ENCODE data around the gene GLG1.
"Not testable (repeated sequence)": the region's sequence is repeated elsewhere in the genome, so short reads cannot be mapped to it uniquely, and the experiment has no call there.

The GLG1 gene

DNA sequence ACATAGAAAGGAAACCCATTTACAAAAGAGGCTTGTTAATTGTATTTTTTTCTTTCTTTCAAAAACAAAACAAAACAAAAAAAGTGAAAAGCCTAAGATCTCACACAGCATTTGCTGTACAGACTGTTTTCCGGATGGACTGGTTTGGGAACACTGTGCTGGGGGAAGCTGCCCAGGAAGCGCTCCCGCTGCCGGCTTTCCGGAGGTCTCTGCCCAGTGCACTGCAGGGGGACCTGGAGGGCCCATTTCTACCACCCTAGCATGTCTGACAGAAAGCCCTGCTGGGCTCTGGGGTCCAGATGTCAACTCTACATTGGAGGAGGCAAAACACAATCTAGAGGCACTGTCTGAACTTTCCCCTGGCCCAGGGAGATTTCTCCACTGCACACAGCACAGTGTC is 159.3 kb downstream of the GLG1 start:
- TF ChIP-seq, protein P1, sequence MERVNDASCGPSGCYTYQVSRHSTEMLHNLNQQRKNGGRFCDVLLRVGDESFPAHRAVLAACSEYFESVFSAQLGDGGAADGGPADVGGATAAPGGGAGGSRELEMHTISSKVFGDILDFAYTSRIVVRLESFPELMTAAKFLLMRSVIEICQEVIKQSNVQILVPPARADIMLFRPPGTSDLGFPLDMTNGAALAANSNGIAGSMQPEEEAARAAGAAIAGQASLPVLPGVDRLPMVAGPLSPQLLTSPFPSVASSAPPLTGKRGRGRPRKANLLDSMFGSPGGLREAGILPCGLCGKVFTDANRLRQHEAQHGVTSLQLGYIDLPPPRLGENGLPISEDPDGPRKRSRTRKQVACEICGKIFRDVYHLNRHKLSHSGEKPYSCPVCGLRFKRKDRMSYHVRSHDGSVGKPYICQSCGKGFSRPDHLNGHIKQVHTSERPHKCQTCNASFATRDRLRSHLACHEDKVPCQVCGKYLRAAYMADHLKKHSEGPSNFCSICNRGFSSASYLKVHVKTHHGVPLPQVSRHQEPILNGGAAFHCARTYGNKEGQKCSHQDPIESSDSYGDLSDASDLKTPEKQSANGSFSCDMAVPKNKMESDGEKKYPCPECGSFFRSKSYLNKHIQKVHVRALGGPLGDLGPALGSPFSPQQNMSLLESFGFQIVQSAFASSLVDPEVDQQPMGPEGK (CRISPR knock-in tag; IDR thresholded peaks at IDR 0.05; ENCODE audit: borderline replicate concordance), result no peak
- TF ChIP-seq TCF4 (CRISPR knock-in tag; IDR thresholded peaks at IDR 0.05; ENCODE audit: borderline replicate concordance) (no peak), GLIS3 (CRISPR knock-in tag; IDR thresholded peaks at IDR 0.05) (no peak), CSDC2 (CRISPR knock-in tag; IDR thresholded peaks at IDR 0.05) (no peak), OSR1 (CRISPR knock-in tag; IDR thresholded peaks at IDR 0.05) (no peak), ZFP30 (CRISPR knock-in tag; IDR thresholded peaks at IDR 0.05) (no peak), ISL1 (CRISPR knock-in tag; IDR thresholded peaks at IDR 0.05) (no peak), BACH2 (CRISPR knock-in tag; IDR thresholded peaks at IDR 0.05; ENCODE audit: borderline replicate concordance) (no peak), PPARA (CRISPR knock-in tag; IDR thresholded peaks at IDR 0.05; ENCODE audit: borderline replicate concordance) (no peak), TOX (CRISPR knock-in tag; IDR thresholded peaks at IDR 0.05; ENCODE audit: borderline replicate concordance) (no peak), ZNF565 (CRISPR knock-in tag; conservative IDR thresholded peaks at IDR 0.05; ENCODE audit: low read depth) (no peak), SNAI2 (CRISPR knock-in tag; IDR thresholded peaks at IDR 0.05) (no peak), ZNF8 (CRISPR knock-in tag; IDR thresholded peaks at IDR 0.05) (no peak), ESRRG (CRISPR knock-in tag; IDR thresholded peaks at IDR 0.05) (no peak), ZFP3 (CRISPR knock-in tag; IDR thresholded peaks at IDR 0.05) (no peak), ARNTL (CRISPR knock-in tag; IDR thresholded peaks at IDR 0.05; ENCODE audit: borderline replicate concordance, low read depth) (no peak)
- TF ChIP-seq, protein P2, sequence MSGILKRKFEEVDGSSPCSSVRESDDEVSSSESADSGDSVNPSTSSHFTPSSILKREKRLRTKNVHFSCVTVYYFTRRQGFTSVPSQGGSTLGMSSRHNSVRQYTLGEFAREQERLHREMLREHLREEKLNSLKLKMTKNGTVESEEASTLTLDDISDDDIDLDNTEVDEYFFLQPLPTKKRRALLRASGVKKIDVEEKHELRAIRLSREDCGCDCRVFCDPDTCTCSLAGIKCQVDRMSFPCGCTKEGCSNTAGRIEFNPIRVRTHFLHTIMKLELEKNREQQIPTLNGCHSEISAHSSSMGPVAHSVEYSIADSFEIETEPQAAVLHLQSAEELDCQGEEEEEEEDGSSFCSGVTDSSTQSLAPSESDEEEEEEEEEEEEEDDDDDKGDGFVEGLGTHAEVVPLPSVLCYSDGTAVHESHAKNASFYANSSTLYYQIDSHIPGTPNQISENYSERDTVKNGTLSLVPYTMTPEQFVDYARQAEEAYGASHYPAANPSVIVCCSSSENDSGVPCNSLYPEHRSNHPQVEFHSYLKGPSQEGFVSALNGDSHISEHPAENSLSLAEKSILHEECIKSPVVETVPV (CRISPR knock-in tag; IDR thresholded peaks at IDR 0.05), result no peak
- TF ChIP-seq, protein P3, sequence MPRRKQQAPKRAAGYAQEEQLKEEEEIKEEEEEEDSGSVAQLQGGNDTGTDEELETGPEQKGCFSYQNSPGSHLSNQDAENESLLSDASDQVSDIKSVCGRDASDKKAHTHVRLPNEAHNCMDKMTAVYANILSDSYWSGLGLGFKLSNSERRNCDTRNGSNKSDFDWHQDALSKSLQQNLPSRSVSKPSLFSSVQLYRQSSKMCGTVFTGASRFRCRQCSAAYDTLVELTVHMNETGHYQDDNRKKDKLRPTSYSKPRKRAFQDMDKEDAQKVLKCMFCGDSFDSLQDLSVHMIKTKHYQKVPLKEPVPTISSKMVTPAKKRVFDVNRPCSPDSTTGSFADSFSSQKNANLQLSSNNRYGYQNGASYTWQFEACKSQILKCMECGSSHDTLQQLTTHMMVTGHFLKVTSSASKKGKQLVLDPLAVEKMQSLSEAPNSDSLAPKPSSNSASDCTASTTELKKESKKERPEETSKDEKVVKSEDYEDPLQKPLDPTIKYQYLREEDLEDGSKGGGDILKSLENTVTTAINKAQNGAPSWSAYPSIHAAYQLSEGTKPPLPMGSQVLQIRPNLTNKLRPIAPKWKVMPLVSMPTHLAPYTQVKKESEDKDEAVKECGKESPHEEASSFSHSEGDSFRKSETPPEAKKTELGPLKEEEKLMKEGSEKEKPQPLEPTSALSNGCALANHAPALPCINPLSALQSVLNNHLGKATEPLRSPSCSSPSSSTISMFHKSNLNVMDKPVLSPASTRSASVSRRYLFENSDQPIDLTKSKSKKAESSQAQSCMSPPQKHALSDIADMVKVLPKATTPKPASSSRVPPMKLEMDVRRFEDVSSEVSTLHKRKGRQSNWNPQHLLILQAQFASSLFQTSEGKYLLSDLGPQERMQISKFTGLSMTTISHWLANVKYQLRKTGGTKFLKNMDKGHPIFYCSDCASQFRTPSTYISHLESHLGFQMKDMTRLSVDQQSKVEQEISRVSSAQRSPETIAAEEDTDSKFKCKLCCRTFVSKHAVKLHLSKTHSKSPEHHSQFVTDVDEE (CRISPR knock-in tag; IDR thresholded peaks at IDR 0.05), result no peak
- TF ChIP-seq, protein P4, sequence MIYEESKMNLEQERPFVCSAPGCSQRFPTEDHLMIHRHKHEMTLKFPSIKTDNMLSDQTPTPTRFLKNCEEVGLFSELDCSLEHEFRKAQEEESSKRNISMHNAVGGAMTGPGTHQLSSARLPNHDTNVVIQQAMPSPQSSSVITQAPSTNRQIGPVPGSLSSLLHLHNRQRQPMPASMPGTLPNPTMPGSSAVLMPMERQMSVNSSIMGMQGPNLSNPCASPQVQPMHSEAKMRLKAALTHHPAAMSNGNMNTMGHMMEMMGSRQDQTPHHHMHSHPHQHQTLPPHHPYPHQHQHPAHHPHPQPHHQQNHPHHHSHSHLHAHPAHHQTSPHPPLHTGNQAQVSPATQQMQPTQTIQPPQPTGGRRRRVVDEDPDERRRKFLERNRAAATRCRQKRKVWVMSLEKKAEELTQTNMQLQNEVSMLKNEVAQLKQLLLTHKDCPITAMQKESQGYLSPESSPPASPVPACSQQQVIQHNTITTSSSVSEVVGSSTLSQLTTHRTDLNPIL (CRISPR knock-in tag; IDR thresholded peaks at IDR 0.05; ENCODE audit: low read depth), result no peak
- no peak for ATAC-seq

DNA sequence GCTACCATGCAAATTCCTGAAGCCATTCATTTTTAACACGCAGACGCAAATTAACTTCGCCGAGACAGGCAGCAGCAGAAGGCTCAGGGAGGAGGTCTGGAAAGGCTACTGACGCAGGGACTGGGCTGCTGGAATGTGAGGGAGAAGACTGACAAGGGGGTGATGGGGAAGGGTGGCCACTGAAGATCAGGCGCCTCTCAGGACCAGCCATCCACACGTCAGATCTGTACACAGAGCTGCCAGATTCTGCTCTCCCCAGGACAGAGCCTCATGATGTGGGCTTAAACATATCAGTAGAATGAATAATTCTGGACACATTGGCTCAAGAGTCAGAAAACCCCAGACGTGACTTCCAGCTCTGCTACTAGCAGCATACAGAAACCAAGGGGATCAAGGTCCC is 160.0 kb downstream of the GLG1 start:
- ATAC-seq, result no peak

DNA sequence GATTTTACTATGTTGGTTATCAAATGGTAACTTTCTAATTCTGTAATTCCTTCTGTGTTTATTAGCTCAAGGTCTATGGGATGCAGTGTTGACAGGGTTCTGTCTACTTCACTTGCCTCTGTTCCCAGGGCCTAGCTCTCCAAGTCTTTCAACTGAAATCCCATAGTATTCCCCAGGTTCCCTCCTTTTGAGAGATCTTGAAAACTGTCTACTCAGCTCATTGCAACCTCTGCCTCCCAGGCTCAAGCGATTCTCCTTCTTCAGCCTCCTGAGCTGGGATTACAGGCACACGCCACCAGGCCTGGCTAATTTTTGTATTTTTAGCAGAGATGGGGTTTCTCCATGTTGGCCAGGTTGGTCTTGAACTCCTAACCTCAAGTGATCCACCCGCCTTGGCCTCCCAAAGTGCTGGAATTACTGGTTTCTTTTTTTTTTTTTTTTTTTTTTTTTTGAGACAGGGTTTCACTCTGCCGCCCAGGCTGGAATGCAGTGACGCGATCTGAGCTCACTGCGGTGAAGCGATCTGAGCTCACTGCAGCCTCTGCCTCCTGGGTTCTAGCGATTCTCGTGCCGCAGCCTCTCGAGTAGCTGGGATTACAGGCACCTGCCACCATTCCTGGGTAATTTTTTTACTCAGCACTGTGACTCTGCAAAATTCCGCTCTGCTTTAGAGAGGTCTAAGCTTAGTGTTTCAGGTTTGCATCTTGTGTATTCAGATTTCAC is 163.1 kb downstream of the GLG1 start:
- ATAC-seq, result not testable (repeated sequence)

More for the DNA sequence above, 160.0 kb downstream of the GLG1 start:
- no peak for TF ChIP-seq ZFP30 (CRISPR knock-in tag; IDR thresholded peaks at IDR 0.05)
- TF ChIP-seq RARB (CRISPR knock-in tag; IDR thresholded peaks at IDR 0.05), result no peak
- TF ChIP-seq, protein P4 (CRISPR knock-in tag; IDR thresholded peaks at IDR 0.05; ENCODE audit: low read depth), result no peak
- TF ChIP-seq, protein P2 (CRISPR knock-in tag; IDR thresholded peaks at IDR 0.05), result no peak
- no peak for TF ChIP-seq ARNTL (CRISPR knock-in tag; IDR thresholded peaks at IDR 0.05; ENCODE audit: borderline replicate concordance, low read depth)
- no peak for TF ChIP-seq ESRRG (CRISPR knock-in tag; IDR thresholded peaks at IDR 0.05)
- TF ChIP-seq CSDC2 (CRISPR knock-in tag; IDR thresholded peaks at IDR 0.05), result no peak
- no peak for TF ChIP-seq GLIS3 (CRISPR knock-in tag; IDR thresholded peaks at IDR 0.05)
- no peak for TF ChIP-seq SNAI2 (CRISPR knock-in tag; IDR thresholded peaks at IDR 0.05)
- no peak for TF ChIP-seq OSR1 (CRISPR knock-in tag; IDR thresholded peaks at IDR 0.05)
- TF ChIP-seq BACH2 (CRISPR knock-in tag; IDR thresholded peaks at IDR 0.05; ENCODE audit: borderline replicate concordance), result no peak

All from SK-N-SH treated with all-trans-retinoic acid at 6 μM for 48 hours (cell line).